ENCODE data around the gene ROBO1. TPM values are rescaled to one million over a fixed set of nuclear protein-coding genes. Genes with fewer than 3 reads are reported as not detected.

The ROBO1 gene
- total RNA-seq, 1 donor, result 88.5 TPM

- TF ChIP-seq CTCF (IDR thresholded peaks at IDR 0.05; ENCODE audit: insufficient read depth, low read depth, low read length), result no peak
- no peak overlapping the region for H3K4me3 ChIP-seq (ENCODE audit: low read depth, low read length)
- DNase-seq (ENCODE audit: low read depth), result peak; percentile 10
Measured at GRCh38 chr3:79002465-79003372, 765.1 kb downstream of the ROBO1 start.

GRCh38 chr3:79001255-79001654 is 766.5 kb downstream of the ROBO1 start:
- no peak overlapping the region for H3K4me3 ChIP-seq (ENCODE audit: low read depth, low read length)

GRCh38 chr3:78999139-78999538 is 768.7 kb downstream of the ROBO1 start:
- no peak for TF ChIP-seq CTCF (IDR thresholded peaks at IDR 0.05; ENCODE audit: insufficient read depth, low read depth, low read length)
- no peak overlapping the region for H3K4me3 ChIP-seq (ENCODE audit: low read depth, low read length)
- DNase-seq (ENCODE audit: low read depth), result no peak

More at GRCh38 chr3:79001255-79001654, 766.5 kb downstream of the ROBO1 start:
- no peak for DNase-seq (ENCODE audit: low read depth)
- no peak for TF ChIP-seq CTCF (IDR thresholded peaks at IDR 0.05; ENCODE audit: insufficient read depth, low read depth, low read length)

- no peak for TF ChIP-seq CTCF (IDR thresholded peaks at IDR 0.05; ENCODE audit: insufficient read depth, low read depth, low read length)
- no peak for DNase-seq (ENCODE audit: low read depth)
Measured at GRCh38 chr3:78995087-78995486, 772.7 kb downstream of the ROBO1 start.

GRCh38 chr3:78994174-78995027 is 773.4 kb downstream of the ROBO1 start:
- TF ChIP-seq CTCF (IDR thresholded peaks at IDR 0.05; ENCODE audit: insufficient read depth, low read depth, low read length), result no peak
- DNase-seq (ENCODE audit: low read depth), result peak; percentile 13

More at GRCh38 chr3:78995087-78995486, 772.7 kb downstream of the ROBO1 start:
- H3K4me3 ChIP-seq (ENCODE audit: low read depth, low read length), result no peak overlapping the region

GRCh38 chr3:78993375-78993774 is 774.4 kb downstream of the ROBO1 start:
- no peak for TF ChIP-seq CTCF (IDR thresholded peaks at IDR 0.05; ENCODE audit: insufficient read depth, low read depth, low read length)
- H3K4me3 ChIP-seq (ENCODE audit: low read depth, low read length), result no peak overlapping the region
- no peak for DNase-seq (ENCODE audit: low read depth)

More at GRCh38 chr3:78994174-78995027, 773.4 kb downstream of the ROBO1 start:
- no peak overlapping the region for H3K4me3 ChIP-seq (ENCODE audit: low read depth, low read length)
